GM21360 (cell line): ENCODE measurements around the gene NRG2.

Source experiments
- ATAC-seq: cut with Tn5 transposase; IDR thresholded peaks from one replicate; pipeline ENCODE4 v1.9.1; 2021; ENCODE audit warnings: mild to moderate bottlenecking, moderate library complexity; ENCODE audit not compliant: unreplicated experiment

The NRG2 gene

GRCh38 chr5:139885172-139885856 lies 157.8 kb downstream of the NRG2 start:
- ATAC-seq, result no peak

DNA sequence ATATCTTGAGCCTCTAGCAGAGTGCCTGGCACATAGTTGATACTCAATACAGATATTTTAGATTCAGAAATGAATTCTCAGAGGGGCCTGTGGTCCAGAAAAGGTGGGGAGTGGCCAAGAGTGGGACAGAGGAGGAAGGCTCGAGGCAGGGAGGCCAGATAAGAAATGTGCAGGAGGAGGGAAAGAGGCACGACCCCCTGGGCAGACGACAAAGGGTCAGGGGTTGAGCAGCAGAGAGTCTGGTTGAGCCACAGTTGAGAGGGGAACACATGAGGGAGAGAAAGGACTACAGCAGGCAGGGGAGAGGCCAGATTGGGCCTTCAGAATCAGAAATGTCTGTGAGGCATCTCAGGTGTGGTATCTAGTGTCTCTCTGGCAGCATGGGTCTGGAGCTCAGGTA lies 158.4 kb downstream of the NRG2 start:
- ATAC-seq, result no peak

DNA sequence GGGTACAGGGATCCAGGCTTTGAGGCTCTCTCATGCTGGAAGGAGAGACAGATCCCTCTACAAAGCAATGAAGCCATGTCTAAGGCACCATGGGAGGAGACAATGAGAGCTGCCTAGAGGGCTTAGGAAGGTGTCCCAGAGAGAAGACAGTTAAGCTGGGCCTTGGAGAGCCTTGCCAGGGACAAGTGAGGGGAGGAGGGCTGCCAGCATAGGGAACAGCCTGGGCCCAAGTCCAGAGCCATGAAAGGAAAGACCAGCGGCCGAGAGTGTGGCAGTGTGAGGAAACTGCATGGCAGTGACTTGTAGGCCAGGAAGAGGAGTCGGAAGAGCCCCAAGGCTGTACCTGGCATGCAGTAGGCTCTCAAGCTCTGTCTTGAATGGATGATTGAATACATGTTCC lies 159.0 kb downstream of the NRG2 start:
- ATAC-seq, result no peak

- ATAC-seq, result no peak
Measured at GRCh38 chr5:139882961-139883539, 160.0 kb downstream of the NRG2 start.

- no peak for ATAC-seq
Measured at GRCh38 chr5:139882316-139882715, 160.8 kb downstream of the NRG2 start.

DNA sequence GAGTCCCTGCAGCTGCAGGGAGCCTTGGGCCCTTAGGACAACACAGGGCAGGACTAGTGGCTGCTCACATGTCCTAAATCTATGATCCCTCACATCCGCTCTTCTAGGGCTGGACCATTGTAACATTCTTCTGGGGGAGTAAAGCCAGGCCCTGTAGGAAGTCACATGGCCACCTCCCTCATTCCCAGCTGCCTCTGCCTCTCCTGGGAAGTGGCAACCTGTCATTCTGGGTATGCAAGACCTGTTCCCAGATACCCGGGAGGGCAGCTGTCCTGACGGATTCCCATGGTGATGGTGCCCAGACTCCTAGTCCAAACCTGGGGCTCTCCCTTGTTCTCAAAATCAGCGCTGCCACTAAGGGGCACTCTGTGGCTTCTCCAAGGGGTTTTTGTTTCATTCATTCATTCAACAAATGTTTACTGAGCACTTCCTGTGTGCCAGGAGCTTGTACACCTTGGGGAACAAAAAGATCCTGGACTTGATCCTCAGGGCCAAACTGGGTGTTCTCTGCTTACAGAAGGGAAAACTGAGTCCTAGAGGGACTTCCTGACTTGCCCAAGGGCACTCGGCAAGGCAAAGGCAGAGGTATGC lies 161.9 kb downstream of the NRG2 start:
- ATAC-seq, result no peak

GRCh38 chr5:139880416-139881142 lies 162.5 kb downstream of the NRG2 start:
- ATAC-seq, result no peak

DNA sequence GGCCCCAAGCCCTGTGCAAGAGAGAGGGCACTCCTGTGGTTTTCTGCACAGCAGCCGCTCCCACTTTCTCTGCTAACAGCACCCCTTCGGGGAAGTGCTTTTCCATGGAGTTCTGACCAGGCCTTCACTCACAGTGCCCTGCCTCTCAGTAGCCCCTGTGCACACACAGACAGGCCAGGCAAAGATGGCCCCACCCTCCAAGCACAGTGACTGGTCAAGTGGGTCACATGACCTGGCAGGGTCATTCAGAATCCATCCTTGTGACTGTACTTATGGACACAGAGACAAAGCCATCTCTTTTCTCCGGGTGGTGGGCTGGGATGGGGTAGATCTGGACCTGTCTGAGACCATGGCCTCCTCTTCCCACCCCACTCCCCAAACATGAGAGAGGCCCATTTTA lies 165.0 kb downstream of the NRG2 start:
- ATAC-seq, result no peak

DNA sequence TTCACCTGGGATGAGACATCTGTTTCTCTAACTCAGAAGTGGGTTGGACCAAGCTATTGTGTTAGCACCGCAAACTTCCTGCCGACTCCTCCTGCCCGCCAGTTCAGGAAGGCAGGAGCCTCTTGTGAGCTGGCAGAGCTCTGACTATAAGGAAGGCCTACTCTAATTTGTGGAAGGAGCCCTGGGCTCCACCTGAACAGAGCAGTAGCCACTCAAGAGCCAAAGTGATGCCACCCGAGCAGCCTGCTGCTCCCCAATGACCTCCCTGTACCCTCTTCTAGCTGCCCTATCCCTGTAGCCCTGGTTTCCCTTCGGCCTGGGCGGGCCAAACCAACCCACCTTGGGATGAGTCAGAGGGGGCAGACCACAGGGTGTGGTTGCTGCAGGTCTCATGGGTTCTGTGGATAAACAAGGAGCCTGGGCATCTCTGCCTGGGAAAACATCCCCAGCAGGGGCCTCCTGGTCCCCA lies 165.9 kb downstream of the NRG2 start:
- ATAC-seq, result no peak

- ATAC-seq, result no peak
Measured at GRCh38 chr5:139875957-139876356, 167.1 kb downstream of the NRG2 start.

DNA sequence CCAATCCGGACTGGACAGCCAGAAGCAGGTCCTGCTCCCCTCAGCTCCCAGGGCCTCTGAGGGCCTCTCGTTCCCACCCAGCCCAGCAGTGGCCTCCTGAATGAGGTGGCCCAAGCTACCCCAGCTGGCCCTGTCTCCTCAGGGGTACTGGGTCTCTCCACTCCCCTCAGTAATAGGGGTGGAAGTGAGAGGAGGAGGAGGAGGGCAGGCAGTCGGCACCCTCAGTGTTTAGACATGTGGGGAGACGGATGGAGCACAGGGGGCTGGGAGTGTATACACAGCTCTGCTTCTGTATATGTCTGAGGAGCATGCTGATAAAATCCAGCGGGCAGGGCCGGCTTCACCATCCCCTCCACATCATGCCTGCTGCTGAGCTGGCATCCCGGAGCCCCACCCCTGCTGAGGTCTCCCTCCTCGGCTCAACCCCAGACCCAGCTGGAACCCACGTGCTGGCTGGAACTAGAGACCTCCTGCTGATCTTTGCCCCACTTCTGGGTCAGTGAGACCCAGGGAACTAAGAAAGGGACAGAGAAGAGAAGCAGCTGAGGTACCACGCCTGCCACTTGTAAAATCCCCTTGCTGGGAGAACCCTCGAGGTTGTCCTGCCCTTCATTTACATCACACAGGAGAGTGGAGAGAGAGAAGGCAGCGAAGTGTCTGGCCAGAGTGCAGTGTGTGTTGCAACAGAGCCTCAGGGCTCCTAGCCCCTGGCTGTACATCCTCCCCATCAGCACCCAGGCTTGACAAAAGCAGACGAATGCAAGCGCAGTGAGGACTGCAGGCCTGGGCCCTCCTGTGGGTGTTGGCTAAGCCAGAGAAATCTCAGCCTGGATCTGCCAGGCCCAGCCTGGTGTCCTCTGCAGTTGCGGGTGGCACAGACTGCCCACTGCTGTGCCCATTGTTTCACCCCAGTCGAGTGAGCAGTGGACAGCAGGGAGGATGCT lies 170.0 kb downstream of the NRG2 start:
- no peak for ATAC-seq

GRCh38 chr5:139872052-139872766 lies 170.9 kb downstream of the NRG2 start:
- ATAC-seq, result no peak

DNA sequence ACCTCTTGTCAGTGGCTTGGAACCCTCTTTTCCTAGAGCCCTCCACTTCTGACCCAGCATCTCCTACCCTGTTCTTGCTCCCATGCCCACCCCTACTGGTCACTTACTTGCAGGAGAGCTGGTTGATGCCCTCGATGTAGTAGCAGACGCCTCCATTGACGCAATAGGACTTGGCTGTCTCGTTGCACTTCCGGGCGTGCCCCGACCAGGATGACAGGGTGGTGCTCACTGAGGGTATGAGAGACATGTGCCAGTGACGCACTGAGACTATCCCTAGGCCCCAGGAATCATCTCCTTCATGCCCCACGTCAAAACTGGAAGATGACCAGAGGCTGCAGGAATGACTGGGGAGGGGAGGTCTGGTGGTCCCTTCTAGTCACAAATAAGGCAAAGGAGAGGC lies 171.5 kb downstream of the NRG2 start:
- no peak for ATAC-seq

DNA sequence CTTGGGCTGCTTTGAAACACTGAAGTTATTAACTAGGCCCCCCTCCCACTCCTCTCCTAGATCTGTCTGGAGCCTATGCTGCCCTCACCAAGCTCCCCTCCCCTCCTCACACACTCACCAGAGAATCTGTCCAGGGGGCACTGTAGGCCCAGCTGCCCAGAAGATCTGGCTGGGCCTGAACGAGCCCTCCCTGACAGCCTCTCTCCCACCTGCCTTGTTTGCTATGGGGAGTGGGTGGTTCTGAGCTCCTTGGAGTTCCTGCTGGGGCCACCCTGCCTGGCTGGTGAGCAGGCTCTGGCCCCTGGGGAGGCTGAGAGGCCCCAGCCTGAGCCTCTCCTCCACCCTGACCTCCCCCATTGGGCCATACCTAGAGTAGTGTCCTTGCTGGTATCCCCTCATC lies 172.4 kb downstream of the NRG2 start:
- ATAC-seq, result no peak

- ATAC-seq, result no peak
Measured at GRCh38 chr5:139869042-139869790, 173.9 kb downstream of the NRG2 start.

DNA sequence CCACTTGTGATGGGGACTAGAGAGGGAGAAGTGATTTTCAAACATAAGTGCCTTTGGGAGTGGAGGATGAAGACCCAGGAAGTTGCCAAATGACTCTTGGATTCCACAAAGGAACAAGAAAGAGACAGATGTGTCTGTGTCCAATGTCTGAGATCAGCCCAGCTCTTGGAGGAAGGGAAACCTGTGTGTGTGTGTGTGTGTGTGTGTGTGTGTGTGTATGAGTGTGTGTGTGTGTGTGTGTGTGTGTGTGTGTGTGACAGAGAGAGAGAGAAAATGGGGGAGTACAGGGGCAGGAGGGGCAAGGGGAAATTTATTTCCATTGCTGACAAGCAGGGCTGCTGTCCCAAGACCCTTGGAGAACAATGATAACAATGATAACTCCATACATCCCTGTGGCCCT lies 175.5 kb downstream of the NRG2 start:
- ATAC-seq, result no peak

DNA sequence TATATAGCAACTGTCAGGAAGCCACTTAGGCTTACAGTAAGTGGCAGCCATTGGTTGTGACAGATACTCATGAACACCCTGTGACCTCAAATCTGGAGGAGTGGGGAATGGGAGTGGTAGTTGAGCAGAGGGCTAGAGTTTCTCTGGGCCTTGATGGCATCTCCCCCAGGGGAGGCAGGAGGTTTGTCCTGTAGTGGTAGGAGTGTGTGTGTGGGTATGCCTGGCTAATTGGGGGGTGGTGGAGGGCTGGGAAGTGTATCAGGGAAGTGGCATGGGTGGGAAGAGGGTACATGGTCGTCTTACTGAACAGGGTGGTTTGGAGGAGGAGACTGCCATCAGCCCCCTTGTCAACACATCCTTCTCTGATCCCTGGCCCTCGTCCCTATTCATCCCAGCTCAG lies 176.0 kb downstream of the NRG2 start:
- ATAC-seq, result no peak

DNA sequence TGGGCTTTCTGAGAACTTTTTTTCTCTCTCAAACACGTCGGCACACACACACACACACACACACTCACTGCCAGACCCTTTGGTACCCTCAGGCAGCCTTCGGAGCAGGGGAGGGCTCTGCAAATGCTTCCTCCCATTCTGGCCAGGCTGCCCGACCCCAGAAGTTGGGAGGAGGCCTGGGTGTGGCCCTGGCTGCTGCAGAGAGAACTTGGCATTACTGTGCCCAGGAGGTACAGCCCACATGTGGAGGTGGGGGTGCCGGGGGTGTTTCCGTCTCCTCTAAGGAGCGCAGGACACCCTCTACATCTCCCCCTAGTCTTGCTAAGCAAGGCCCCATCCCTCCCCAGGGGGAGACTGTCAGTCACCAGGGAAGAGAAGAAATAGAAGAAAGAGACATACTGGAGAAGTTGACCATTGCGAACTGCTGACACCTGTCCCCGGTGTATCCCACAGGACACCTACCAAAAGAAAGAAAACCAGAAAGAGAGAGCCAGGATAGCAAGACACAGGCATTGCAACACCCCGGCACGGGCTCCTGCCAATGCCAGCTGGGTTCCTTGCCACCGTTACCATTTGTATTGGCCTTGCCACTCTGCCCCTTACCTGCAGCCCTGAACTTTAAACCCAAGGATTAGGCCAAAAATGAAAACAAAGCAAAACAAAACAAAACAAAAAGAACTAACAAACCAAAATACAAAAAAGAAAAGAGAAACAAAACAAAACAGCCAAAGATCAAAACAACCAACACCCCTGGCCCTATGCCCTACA lies 178.2 kb downstream of the NRG2 start:
- ATAC-seq, result no peak
